HG03060 (cell line): ENCODE results near the gene NT5M.

Source experiments
- ATAC-seq: cut with Tn5 transposase; IDR thresholded peaks from one replicate; pipeline ENCODE4 v1.9.1; 2021; ENCODE audit warnings: low read depth, moderate number of reproducible peaks; ENCODE audit not compliant: unreplicated experiment

The NT5M gene

DNA sequence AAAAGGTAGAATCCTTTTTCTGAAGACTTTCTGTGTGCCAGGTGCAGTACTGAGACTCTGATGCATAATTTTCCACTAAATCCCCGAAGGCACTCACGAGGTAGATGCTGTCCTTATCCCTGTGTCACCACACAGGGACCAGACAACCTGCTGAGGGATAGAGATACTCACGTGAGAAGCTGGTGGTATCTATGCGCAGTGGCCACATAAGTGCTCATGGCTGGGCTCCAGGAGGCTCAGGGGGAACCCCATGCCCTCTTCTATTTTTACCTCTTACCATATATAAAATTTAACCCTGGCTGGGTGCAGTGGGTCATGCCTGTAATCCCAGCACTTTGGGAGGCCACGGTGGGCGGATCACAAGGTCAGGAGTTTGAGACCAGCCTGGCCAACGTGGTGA is 38.3 kb downstream of the NT5M start:
- no peak for ATAC-seq

DNA sequence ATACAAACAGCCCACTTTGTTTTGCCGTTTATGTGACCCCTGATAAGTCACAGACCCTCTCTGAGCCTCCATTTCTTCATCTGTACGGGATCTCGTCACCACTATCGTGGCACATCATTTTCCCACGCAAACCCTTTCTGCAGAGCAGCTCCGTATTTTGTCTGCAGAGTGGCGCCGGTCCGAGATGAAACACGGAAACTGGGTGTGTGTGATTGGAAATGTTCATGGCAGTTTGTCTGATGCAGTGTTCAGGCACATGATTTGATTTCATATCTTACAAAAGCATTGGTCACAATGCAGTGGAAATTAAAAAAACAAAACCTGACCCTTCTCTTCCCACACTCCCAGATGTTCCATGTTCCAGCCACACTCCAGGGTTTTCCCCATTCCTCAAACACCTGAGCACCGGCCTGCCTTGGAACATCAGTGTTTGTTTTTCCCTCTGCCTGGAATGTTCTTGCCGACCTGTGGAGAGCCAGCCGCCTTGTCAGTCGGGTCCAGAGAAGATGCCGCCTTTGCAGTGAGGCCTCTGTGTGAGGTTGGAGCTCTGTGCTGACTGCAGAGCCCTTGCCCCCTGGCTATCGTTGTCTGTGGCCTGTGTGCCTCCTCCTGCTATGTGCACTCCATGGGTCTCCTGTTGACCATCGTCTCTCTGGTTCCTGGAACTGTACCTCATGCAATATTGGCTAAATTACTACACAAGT is 39.2 kb downstream of the NT5M start:
- no peak for ATAC-seq

DNA sequence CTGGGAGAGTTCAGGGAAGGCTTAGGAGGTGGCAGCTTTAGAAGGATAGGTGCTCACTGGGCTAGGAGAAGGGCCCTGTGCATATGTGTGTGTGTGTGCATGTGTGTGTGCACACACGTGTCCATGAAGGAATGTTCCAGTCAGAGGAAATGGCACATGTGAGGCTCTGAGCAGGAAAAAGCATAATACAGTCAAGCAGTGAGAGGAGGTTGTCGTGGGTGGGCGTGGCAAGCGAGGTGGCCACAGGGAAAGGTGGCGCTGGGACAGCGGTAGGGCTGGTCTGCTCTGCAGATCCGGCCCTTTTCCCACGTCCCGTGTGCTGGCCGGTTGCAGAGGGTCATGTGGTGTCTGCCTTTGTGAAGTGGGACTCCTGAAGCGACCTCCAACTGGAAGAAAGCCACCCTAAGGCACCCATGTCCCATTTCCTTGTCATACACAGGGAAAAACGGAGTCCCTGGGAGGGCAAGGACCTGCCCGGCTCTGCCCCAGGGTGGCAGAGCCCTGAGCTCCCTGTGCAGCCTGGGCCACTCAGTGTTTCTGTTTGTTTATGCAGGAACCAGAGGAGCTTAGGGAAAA is 40.1 kb downstream of the NT5M start:
- ATAC-seq, result no peak

DNA sequence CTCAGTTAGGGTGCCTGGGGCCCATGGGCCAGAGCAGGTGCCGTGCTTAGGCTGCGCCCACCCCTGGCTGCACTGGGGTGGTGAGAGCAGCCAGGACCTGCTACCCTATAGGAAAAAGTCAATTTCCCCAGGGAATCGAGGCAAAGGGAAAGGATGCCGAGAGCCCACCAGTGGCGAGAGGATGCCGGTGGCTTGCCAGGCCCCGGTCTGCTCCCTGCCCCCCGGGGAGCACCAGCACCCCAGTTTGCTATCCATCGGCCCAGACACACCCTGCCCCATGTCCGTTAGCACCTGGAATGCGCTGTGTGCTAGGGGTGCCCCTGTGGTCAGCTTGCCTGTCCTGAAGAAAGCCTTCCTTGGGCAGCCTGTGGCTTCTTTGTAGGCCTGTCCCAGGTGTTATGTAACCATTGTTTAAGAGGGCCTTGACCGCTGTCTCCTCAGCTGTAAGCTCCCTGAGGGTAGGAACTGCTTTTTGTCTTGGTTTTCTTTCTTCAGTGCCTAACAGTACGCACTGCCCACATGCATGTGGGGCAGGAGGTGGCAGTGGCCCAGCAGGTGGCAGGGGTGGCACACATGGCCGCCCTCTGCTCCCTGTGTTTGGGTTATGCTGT is 40.8 kb downstream of the NT5M start:
- ATAC-seq, result no peak

DNA sequence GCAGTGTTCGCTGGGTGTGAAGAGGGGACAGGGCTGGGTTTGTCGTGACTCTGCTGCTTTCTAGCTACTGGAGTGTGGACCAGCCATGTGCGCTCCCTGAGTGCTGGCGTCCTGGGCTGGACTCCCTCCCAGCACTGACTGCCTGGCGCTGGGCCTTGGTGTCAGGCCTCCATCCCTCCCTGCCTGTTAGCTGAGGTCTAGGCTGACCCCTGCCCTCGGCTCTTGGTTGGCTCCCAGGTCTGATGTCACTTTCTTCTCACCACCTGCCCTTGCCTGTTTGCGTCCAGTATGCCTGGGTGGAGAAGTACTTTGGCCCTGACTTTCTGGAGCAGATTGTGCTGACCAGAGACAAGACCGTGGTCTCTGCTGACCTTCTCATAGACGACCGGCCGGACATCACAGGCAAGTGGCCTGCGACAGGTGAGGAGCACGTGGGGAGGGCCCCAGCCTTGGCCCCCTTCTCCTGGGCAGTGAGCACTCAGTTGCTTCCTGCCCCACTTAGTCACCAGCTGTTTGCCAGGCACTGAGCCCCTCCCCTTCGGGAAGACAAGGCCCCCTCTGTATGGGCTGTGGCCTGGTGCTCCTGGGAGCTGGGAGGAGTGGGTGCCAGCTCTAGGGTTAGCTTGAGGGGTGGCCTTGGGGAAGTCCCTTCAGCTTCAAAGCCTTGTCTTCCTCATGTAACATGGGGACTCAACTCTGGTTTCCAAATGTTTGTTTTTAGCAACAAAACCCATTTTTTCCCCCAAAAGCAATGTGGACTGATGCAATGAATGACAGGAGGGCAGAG is 41.5 kb downstream of the NT5M start:
- ATAC-seq, result no peak

DNA sequence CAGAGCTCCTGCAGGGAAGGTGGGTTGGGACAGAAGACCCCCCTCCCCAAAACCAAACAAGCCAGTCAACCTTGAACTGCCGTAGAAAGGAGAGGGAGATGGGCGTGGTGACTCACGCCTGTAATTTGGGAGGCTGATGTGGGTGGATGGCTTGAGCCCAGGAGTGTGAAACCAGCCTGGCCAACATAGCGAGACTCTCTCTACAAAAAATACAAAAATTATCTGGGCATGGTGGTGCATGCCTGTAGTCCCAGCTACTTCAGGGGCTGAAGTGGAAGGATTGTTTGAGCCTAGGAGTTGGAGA is 42.1 kb downstream of the NT5M start:
- ATAC-seq, result no peak

DNA sequence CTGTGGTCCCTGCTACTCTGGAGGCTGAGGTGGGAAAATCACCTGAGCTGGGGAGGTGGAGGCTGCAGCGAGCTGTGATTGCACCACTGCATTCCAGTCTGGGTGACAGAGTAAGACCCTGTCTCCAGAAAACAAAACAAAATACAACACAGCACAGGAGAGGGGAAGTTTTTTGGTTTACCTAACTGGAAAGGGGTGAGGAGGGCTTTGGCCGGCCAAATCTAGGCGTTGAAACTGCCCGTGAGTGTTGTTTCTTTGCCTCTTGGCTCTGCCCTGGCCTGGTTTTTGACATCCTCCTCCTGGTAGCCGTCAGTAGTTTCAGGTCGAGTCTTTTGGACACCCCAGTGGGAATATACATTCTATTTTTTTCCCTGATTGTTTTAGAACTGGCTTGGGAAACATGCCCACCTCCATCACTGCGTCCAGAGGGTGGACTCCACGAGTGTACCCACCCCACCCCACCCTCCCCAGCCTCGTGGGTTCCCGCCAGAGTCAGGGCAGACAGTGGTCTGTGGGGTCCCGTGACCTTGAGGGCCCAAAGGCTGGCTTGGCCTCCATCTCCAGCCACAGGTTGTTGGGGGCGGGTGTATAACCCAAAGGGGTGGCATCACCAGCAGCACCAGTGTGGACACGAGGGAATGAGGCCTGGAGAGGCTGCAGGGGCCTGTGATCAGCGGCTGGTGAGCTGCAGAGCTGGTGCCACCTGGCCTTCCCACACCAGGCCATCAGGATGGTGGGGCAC is 42.7 kb downstream of the NT5M start:
- no peak for ATAC-seq

DNA sequence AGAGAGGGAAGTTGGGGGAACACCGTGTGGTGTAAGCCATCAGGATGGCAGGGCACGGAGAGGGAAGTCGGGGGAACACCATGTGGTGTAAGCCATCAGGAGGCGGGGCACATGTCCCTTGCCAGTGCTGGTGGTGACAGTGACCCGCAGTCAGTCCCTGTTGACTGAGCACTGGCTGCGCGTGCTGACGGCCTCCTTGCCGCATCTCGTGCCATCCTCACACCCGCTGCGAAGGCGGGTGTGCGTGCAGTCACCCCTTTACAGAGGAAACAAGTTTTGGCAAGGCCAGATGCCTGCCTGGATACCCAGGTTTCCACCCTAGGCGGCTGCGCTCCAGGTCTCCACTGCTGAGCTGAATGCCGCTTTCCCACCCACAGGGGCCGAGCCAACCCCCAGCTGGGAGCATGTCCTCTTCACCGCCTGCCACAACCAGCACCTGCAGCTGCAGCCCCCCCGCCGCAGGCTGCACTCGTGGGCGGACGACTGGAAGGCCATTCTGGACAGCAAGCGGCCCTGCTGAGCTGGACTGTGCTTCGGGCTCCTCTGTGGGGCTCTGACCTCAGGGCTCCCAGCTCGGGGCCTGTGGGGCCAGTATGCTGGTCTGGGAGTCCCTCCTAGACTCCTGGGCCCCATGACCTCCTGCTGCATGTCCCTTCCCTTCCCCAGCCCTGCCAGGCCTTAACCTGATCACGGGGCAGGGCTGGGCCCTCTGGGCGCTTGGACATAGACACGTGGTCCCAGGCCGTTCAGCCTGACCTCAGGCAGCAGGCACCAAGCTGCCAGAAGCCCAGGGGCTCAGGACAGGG is 43.5 kb downstream of the NT5M start:
- no peak for ATAC-seq

DNA sequence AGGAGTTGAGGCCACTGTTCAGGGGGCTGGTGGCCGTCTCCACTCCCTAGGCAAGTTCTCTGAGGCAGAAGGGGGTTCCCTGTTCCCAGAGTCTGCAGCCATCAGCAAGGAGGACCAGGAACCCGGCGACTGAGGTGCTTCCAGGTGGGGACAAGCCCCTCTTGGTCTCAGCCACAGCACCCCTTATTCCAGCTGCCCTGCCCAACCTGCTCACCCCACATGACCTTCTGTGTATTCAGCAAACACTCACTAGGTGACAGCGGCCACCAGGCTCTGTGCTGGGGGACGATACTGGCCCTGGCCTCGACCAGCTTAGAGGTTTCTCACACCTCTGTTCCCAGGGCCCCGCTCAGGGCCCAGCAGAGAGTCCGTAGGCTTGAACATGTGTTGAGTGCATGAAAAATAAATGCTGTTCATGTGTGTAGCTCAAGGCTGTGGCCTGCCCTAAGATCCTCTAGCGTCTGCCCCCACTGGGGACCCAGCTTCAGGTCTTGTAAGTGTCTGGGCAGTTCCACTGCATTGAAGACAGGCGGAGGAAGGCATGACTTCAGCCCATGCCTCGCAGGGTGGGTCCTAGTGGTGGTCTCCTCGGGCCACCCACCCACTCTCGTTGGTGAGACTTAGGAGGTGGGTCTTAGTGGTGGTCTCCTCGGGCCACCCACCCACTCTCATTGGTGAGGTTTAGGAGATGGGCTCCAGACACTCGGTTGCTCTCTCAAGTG is 44.2 kb downstream of the NT5M start:
- no peak for ATAC-seq

DNA sequence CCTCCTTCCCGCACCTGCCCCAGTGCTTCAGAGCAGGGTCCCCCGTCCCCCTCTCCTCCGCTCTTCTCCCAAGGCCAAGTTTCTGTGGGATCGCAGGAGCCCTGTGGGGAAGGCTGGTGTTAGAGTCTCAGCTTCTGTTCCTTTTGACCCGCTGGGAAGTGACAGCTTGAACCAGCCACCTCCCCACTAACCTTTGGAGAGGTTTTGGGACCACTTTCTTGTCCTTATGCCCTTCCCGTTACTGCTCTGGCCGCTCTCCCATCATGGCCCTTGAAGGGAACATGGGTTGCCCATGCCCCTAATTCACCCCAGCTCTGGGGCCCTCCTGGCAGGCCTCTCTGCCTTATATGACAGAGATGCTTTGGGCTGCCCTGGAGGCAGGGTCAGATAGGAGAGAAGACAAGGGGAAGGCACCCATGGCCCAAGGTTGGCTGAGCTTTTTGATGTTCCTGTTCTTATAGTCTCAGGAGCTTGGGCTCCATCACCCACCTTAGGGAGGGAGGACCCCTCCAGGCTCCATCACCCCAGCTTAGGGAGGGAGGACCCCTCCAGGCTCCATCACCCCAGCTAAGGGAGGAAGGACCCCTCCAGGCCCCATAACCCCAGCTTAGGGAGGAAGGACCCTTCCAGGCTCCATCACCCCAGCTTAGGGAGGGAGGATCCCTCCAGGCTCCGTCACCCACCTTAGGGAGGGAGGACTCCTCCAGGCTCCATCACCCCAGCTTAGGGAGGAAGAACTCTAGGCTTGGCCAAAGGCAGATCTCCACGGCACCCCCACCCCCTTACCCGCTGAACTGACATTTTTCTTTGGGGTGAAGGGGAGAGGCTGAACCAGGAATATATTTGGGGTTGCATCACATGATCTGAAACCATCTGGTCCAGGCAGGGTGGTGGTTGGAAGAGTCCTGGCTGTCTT is 45.0 kb downstream of the NT5M start:
- ATAC-seq, result no peak

DNA sequence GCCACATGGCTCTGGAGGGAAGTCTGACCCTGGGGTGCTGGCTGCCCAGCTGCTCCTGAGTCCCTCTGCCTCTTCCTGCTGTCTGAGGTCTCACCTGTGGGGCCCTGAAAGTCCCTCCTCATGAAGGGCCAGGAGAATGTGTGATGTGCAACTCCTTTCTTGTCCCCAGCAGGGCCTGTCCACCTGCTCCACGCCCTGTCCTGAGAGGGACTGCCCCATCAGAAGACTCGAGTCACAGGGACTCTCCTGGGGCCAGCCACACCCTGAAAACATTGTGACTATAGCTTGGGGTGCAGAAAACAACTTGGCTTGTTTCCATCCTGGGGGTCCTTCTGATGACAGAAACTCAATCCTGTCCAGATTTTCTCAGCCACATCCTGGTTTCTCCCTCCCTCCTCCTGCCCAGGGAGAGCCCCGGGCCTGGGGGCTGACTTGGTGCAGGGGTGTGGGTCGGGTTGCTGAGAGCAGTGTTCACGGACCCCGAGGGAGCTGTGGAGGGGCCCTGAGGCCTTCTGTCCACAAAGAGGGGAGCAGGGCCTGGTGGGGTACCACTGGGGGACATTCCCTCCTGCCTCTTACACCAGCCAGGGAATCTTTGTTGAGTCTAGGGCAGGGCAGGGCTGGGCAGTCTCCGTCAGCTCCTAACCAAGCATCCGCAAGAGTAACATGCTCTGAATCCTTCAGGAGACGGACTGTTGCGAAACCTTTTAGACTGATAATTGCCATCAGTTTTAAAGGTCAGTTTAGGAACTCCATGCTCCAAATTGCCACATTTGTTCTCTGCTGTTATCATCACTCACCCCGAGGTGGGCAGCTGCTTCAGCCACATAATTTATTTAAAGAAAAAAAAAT is 45.9 kb downstream of the NT5M start:
- no peak for ATAC-seq

DNA sequence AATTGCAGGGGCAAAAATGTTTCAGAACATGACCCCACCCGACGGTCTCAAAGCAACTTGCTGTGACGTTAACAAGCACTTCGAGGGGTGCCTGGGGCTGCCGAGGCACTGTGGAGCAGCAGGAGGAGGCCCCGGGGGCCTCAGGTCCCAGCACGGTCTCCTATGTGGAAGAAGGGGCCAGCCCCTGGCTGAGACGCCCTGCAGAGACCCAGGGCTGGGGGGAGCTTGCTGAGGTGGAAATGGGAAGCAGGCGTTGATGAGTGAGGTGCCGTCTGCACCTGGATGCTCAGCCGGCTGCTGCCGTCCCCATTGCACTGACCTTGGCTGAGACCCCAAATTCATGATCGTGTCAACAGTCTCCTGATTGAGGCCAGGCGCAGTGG is 46.5 kb downstream of the NT5M start:
- ATAC-seq, result no peak

DNA sequence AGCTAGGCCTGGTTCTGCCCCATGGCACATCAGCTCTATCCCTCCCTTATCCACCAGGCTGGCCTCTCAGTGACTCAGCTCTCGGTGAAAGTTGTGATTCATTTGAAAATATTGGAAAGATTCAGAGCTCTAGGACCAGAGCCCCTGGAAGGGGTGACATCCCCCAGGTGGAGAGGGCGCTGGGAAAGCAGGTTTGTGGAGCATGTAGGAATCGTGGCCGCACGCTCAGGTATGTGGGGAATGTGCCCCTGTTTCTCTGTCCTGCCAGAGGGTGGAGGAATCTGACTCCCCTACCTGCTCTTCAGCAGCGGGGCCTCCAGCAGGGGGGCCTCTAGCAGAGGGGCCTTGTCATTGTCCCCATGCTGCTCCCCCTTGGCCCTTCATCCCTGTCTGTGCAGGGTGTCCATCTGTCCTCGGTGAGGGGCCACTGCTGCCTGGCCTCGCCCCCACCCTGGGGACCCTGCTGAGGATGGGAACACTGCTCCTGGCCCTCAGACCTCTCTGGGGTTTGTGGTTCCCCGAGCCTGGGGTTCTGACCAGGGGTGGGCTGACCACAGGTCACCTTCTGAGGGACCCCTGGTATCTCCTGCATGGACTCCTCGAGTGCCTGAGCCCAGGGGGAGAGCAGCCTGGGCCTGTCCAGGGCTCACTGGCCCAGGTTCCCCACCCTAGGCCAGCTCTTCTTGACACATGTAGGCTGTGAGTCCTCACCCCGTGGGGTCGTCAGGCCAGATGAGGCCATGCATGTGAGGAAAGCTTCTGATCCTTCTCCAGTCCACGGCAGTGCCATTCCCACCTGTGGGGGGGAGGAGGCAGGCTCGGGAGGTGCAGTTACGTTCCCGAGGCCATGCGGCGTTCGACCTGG is 47.5 kb downstream of the NT5M start:
- ATAC-seq, result no peak

DNA sequence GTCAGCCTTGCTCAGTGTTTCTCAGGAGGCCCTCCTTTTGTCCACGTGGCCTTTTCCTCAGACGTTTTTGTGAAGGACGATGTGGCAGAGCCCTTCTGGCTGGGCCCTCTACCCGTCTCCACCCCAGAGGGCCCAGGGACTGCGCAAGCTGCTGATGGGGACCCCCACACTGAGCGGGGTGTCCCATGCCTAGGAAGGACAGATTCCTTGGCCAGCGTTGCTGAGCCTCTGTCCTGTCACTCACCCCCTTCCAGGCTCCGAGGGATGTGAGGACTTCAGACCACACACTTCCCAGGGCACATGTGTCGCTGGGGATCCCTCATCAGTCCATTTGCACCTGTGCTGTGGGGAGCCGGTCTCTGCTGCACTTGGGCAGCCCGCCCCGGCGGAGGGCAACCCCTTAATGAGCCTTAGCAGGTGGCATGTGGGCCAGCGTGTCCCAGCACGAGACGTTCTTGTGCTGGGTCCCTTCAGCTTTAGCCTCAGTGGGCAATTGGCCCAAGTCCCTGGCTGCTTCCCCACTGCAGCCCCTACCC is 48.3 kb downstream of the NT5M start:
- ATAC-seq, result no peak

DNA sequence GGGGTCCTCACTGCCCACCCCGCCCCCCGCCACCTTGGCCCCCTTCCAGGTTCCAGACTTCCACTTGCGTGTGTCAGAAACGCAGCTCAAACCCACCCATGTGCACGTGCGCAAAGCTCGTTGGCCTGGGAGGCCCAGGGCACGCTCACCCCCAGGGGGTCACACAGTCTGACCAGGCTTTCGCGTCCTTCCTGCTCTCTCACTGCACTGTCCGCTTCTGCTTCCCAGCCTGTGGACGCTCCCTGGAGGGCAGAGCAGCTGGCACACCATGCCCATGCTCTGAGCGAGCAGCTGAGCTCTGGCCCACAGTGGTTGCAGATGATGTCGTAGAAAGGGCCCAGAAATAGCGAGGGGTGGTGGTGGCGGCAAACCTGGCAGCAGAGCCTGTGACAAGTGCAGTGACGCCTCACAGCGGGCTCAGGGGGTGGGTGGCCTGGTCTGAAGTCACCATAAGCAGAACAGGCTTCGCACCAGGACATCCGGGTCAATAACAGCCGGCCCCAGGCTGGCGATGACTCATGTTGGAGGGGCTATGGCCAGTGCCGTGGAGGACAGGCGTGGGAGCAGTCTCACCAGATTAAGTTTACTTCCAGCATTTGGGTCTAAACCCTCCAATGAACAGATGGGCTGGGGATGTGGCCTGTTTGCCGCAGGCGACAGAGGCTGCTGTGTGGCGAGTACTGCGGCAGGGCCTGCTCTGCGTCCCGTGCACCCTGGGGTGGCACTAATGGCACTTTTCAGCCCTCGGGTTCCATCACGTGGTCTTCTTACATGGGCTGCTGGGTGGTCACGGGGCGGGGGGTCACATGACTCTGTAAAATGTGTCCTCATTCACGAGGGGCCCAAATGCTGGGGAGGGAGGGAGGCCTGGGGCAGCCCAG is 49.0 kb downstream of the NT5M start:
- ATAC-seq, result no peak
